GM12878 (cell line): ENCODE data around the gene SLC45A1. TPM values are rescaled to one million over a fixed set of nuclear protein-coding genes. Genes with fewer than 3 reads are reported as not detected.

Experiments used
- ATAC-seq: fragments of 200-7000 bp; cut with Tn5 transposase; 3 replicates; pipeline ENCODE4 v1.9.1; 2020; ENCODE audit warnings: mild to moderate bottlenecking, moderate library complexity
- BruUV-seq: library from RNA; stranded (reverse); fragments of 400-500 nt; replicated peaks from 2 replicates; lab custom pipeline; 2021; lab: Mats Ljungman, UMichigan
- CTCF ChIA-PET: fragments of 300-600 bp; sonication (Branson Sonifier 250); formaldehyde crosslinking; extraction: SDS; loops from one replicate; lab custom pipeline; 2021; ENCODE audit warnings: inconsistent platforms; lab: Yijun Ruan, JAX
- POLR2A ChIA-PET: fragments of 350-600 bp; formaldehyde crosslinking; extraction: SDS; loops from one replicate; lab custom pipeline; 2021; ENCODE audit warnings: inconsistent platforms; lab: Charles Lee
- RAD21 ChIA-PET: fragments of 300-600 bp; sonication (Branson Sonifier 250); formaldehyde crosslinking; loops from one replicate; lab custom pipeline; 2023; ENCODE audit warnings: antibody characterized with exemption; ENCODE audit not compliant: unreplicated experiment; lab: Charles Lee
- SMC1A ChIA-PET: fragments of 300-600 bp; sonication (Branson Sonifier 250); formaldehyde crosslinking; loops from one replicate; lab custom pipeline; 2023; ENCODE audit not compliant: unreplicated experiment, uncharacterized antibody; lab: Charles Lee
- DNase-seq: peaks from one replicate; pipeline ENCODE4 v3.0.0-alpha.2; 2011; ENCODE audit warnings: low read depth, low spot score
- FAIRE-seq: peaks from 3 replicates; lab custom pipeline; 2011; peaks lifted over from hg19 to GRCh38; lab: Jason Lieb, UNC
- H2AFZ ChIP-seq: 2 replicates; pipeline ENCODE4 v1.6.0; 2011; ENCODE audit warnings: low read depth, low read length, control low read depth; ENCODE audit not compliant: control insufficient read depth
- H3K27ac ChIP-seq: 2 replicates; pipeline ENCODE4 v1.5.1; 2011; ENCODE audit warnings: control low read depth; ENCODE audit not compliant: control insufficient read depth, insufficient read depth
- H3K27me3 ChIP-seq, 2 experiments: replicated peaks in 1 of 2; 2 replicates each; pipeline versions ENCODE4 v1.6.0 to v1.6.1; 2011; ENCODE audit warnings: low read length in 1 of 2; ENCODE audit not compliant: control insufficient read depth in 2 of 2, insufficient read depth in 2 of 2
- H3K36me3 ChIP-seq, 2 experiments: 2 replicates each; pipeline ENCODE4 v1.5.1; 2011; ENCODE audit warnings: low read length in 1 of 2; ENCODE audit not compliant: control insufficient read depth in 2 of 2, insufficient read depth in 2 of 2
- H3K4me1 ChIP-seq: 2 replicates; pipeline ENCODE4 v1.6.1; 2011; ENCODE audit warnings: mild to moderate bottlenecking, low read length, moderate library complexity, mixed read lengths; ENCODE audit not compliant: control insufficient read depth, insufficient read depth
- H3K4me2 ChIP-seq: 2 replicates; pipeline ENCODE4 v1.6.0; 2011; ENCODE audit warnings: control low read depth; ENCODE audit not compliant: control insufficient read depth, insufficient read depth
- H3K4me3 ChIP-seq: fragments of 200-600 bp; sonication (generic); 2 replicates; pipeline ENCODE4 v1.5.1; 2016
- H3K79me2 ChIP-seq: 2 replicates; pipeline ENCODE4 v1.6.0; 2011; ENCODE audit warnings: low read length; ENCODE audit not compliant: control insufficient read depth, insufficient read depth
- H3K9ac ChIP-seq: 2 replicates; pipeline ENCODE4 v1.8.0; 2011; ENCODE audit warnings: low read length, control low read depth, mixed read lengths; ENCODE audit not compliant: control insufficient read depth, insufficient read depth
- H3K9me3 ChIP-seq: replicated peaks from 3 replicates; pipeline ENCODE4 v1.5.1; 2011; ENCODE audit warnings: mild to moderate bottlenecking, low read length; ENCODE audit not compliant: control insufficient read depth, insufficient read depth
- H4K20me1 ChIP-seq: 2 replicates; pipeline ENCODE4 v1.6.0; 2011; ENCODE audit not compliant: control insufficient read depth, insufficient read depth
- CBX5 ChIP-seq: sonication (generic); IDR thresholded peaks from 2 replicates; pipeline ENCODE4 v1.6.1; 2016; ENCODE audit warnings: low read depth, moderate library complexity, mild to moderate bottlenecking, inconsistent platforms
- ETV6 ChIP-seq, 2 experiments: fragments of 450-650 bp in 1 of 2; IDR thresholded peaks in 1 of 2; conservative IDR thresholded peaks in 1 of 2; 2 replicates each; pipeline ENCODE4 v1.6.1; 2014; ENCODE audit warnings: antibody characterized with exemption in 1 of 2, borderline replicate concordance in 1 of 2, low read depth in 1 of 2, mild to moderate bottlenecking in 1 of 2, moderate library complexity in 1 of 2
- GATAD2B ChIP-seq: fragments of 450-650 bp; conservative IDR thresholded peaks from 2 replicates; pipeline ENCODE4 v1.6.1; 2017; ENCODE audit warnings: low read depth, mild to moderate bottlenecking, moderate library complexity
- KLF5 ChIP-seq: fragments of 450-650 bp; IDR thresholded peaks from 2 replicates; pipeline ENCODE4 v1.6.1; 2014; ENCODE audit warnings: mild to moderate bottlenecking; ENCODE audit not compliant: partially characterized antibody
- NFIC ChIP-seq: IDR thresholded peaks from 2 replicates; pipeline ENCODE4 v1.6.1; 2012; ENCODE audit warnings: low read depth, mild to moderate bottlenecking, inconsistent platforms, low read length, moderate library complexity
- RELB ChIP-seq: fragments of 450-650 bp; IDR thresholded peaks from 2 replicates; pipeline ENCODE4 v1.6.1; 2017; ENCODE audit warnings: low read depth, mild to moderate bottlenecking, moderate library complexity
- SIX5 ChIP-seq: IDR thresholded peaks from 2 replicates; pipeline ENCODE4 v1.6.1; 2011; ENCODE audit warnings: mild to moderate bottlenecking, low read depth, low read length, moderate library complexity; ENCODE audit not compliant: severe bottlenecking
- SREBF1 ChIP-seq: IDR thresholded peaks from 2 replicates; pipeline ENCODE4 v1.6.1; 2012; ENCODE audit warnings: mild to moderate bottlenecking, low read length
- WGBS: methylation state at CpG from one replicate; pipeline ENCODE4 v1.1.6; 2016; ENCODE audit warnings: low lambda C conversion rate; ENCODE audit not compliant: insufficient replicate concordance, insufficient coverage; ENCODE audit errors: missing lambda C conversion rate; 5-methylcytosine and 5-hydroxymethylcytosine counted together
- in situ Hi-C: fragments of 300-500 bp; cut with MboI; formaldehyde crosslinking; loops from 9 replicates; pipeline ENCODE4 v1.14.3; 2018; ENCODE audit warnings: mixed read lengths
- intact Hi-C: fragments of 100-400 bp; cut with micrococcal nuclease; formaldehyde crosslinking; loops from one replicate; pipeline ENCODE4 v1.14.2; 2022; ENCODE audit not compliant: unreplicated experiment
- polyA plus RNA-seq, 11 experiments: library from polyadenylated mRNA; depleted of rRNA in 4 of 11; unstranded in 6 of 11; stranded (reverse) in 5 of 11; fragments of >200 nt; fragmentation: Nextera tagmentation in 4 of 11; fragmentation: Illumina TruSeq in 1 of 11; extraction: Ambion mirVana in 4 of 11; extraction: Trizol in 1 of 11; gene quantifications; 1 replicate in 1 of 11; 2 replicates in 10 of 11; pipeline versions ENCODE4 v1.2.1 to v1.2.3, GENCODE V29; 2011 to 2016; ENCODE audit warnings: inconsistent platforms in 2 of 11, missing spikeins in 2 of 11, low read depth in 1 of 11
- total RNA-seq, 4 experiments: library from RNA; depleted of rRNA in 3 of 4; stranded (reverse); fragments of >200 nt in 3 of 4; fragmentation: Illumina TruSeq in 1 of 4; extraction: Trizol in 1 of 4; gene quantifications; 2 replicates each; pipeline versions ENCODE4 v1.2.1 to v1.2.3, GENCODE V29; 2013 to 2021

Gene SLC45A1
- total and polyA plus RNA-seq, 10 of the 15 experiments (the other 5 are each of a cell fraction or from before 2014, with no cell fraction given) = 0.07 to 0.23 (median 0.13) TPM; not detected in 6

- in situ Hi-C loops = loop anchor here (10.0 kb wide), 1 partner anchor 330 kb away; no protein-coding TSS in a partner anchor
- no peak for DNase-seq
- no peak for FAIRE-seq
- no peaks in the 10 kb centered on the region for H3K27me3 ChIP-seq
- H3K27ac ChIP-seq = no peak overlapping the region
- no peak overlapping the region for H3K4me3 ChIP-seq
- H4K20me1 ChIP-seq = no peaks in the 10 kb centered on the region
- ChIA-PET SMC1A (interaction anchor here (0.6 to 1.2 kb wide), 2 partner anchors 31 to 329 kb away, joined by 3 read pairs; no protein-coding TSS in a partner anchor), CTCF (no interaction called here), POLR2A (no interaction called here), RAD21 (no interaction called here)
- intact Hi-C loops = loop anchor here (10.0 kb wide), 1 partner anchor 680 kb away; no protein-coding TSS in a partner anchor
- no peak overlapping the region for H3K9ac ChIP-seq
- 56% methylated on average over 10 of the region's 10 CpGs for WGBS
- H3K79me2 ChIP-seq = no peaks in the 10 kb centered on the region
- no peaks in the 10 kb centered on the region for H3K4me1 ChIP-seq
- no peak overlapping the region for H3K4me2 ChIP-seq
- no TSS peak for BruUV-seq
- TF ChIP-seq NFIC = no peak
- no peak for TF ChIP-seq ETV6 (conservative IDR thresholded peaks at IDR 0.05 in 1 of 2, IDR thresholded peaks at IDR 0.05 in 1 of 2; ENCODE audit: borderline replicate concordance in 1 of 2, low read depth in 1 of 2)
- TF ChIP-seq GATAD2B = no peak
- no peak for TF ChIP-seq RELB
- no peak for TF ChIP-seq KLF5
- no peak for TF ChIP-seq SIX5
- no peak for TF ChIP-seq SREBF1
- no peak for TF ChIP-seq CBX5
- H3K9me3 ChIP-seq = no peaks in the 10 kb centered on the region
- H2AFZ ChIP-seq = no peak overlapping the region
- no peaks in the 10 kb centered on the region for H3K36me3 ChIP-seq
- no peak for ATAC-seq
Measured at GRCh38 chr1:8344893-8345507, 27.1 kb downstream of the SLC45A1 start.
